Non-pigmented ciliary epithelial cell (primary cell): ENCODE measurements around the gene MRPL50.

Experiments used
- DNase-seq: peaks from one replicate; pipeline ENCODE4 v3.0.0-alpha.2; 2010; ENCODE audit warnings: low read depth

The MRPL50 gene

DNA sequence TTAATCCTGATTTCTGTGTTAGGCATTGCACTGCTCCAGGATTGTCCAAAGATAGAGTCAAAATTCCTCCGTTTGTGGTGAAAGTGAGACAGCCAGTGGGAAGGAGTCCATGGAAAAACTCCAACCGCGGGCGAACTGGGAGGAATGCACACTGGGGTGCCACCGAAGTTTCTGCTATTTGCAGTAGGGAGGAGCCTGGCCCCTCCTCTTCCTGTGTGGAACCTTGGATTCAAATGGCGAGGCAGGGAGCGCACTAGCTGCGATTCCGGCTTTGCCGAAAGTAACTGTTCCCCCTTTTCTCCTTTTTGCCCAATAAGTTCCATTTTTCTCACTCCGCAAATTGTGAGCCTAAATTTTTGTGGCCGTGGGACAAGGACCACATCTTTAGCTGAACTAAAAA lies 22.9 kb downstream of the MRPL50 start:
- DNase-seq = no peak

GRCh38 chr9:101372327-101373118 lies 25.9 kb downstream of the MRPL50 start:
- no peak for DNase-seq

GRCh38 chr9:101371813-101372212 lies 26.6 kb downstream of the MRPL50 start:
- no peak for DNase-seq

DNA sequence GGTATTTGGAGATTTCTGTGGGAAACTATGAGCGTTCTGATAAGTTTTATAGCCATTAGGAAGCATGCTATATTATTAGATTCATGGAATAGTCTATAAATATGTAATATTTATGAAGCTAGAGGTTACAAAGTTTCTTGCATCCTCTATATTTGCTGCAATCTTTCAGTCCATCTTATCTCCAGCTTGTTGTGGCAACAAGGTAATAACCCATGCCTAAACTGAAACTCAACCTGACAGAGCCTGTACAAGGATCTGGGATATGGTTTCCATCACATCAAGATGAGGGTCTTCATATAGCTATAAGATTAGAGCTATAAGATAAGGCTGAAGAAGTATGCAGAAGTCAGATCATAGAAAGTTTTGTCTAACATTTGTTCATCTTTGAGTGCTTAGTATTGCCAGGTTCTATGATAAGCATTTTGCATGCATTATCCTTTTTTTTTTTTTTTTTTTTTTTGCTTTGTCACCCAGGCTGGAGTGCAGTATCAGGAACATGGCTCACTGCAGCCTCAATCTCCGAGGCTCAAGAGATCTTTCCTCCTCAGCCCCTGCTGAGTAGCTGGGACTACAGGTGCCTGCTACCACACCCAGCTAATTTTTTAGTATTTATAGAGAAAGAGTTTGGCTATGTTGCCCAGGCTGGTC lies 28.4 kb downstream of the MRPL50 start:
- DNase-seq = no peak

- DNase-seq = no peak
These were observed 29.1 kb downstream of the MRPL50 start for GRCh38 chr9:101369286-101369685.

DNA sequence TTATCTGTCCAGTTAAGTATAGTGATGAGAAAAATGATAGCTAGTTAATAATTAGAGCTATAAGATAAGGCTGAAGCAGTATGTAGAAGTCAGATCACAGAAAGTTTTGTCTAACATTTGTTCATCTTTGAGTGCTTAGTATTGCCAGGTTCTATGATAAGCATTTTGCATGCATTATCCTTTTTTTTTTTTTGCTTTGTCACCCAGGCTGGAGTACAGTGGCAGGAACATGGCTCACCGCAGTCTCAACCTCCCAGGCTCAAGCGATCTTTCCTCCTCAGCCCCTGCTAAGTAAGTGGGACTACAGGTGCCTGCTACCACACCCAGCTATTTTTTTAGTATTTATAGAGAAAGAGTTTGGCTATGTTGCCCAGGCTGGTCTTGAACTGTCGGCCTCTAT lies 31.1 kb downstream of the MRPL50 start:
- DNase-seq = no peak

DNA sequence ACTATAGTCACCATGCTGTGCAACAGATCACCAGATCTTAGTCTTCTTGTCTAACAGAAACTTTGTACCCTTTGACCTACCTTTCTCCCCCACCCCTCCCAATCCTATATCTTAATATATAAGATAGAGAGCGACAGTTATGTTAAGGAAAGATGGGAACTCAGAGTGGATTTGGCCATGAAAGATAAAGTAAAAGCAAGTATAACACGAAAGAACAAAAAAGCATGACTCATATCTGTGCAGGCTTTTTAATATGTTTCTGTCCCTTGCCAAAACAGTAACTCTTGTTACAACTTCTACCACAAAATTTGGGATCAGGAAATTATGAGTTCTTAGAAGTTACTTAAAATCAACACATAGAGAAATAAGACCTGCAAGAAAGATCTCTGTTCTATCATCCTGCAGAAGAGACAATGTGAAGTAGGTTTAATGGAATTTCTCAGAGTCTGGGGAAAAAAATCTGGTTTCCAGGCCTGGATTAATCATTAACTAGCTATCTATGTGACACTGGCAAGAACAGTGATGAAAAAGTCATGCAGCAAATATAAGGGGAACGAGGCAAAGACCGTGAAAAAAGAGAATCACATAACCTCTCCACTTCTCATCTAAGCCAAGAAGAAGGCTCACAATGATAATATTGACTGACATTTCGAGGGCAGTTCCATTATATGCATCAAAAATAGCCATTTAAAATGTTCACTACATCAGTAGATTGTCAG lies 32.2 kb downstream of the MRPL50 start:
- no peak for DNase-seq

DNA sequence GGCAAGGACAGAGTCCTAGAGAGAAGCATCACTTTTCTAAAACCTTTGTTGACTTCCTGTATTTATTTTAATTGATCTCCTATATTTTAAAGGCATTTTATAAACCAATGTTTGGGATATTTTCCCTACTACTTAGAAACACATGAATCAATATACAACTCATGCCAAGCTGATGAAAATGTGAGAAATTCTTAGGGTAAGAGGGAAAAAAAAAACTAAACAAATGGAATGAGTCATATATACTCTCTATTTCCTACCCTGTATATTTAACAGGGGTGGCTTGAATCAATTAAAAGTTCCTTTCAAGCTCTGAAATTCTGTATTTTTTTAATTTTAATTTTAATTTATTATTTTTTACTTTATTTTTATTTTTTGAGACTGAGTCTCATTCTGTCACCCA lies 33.2 kb downstream of the MRPL50 start:
- DNase-seq = no peak

DNA sequence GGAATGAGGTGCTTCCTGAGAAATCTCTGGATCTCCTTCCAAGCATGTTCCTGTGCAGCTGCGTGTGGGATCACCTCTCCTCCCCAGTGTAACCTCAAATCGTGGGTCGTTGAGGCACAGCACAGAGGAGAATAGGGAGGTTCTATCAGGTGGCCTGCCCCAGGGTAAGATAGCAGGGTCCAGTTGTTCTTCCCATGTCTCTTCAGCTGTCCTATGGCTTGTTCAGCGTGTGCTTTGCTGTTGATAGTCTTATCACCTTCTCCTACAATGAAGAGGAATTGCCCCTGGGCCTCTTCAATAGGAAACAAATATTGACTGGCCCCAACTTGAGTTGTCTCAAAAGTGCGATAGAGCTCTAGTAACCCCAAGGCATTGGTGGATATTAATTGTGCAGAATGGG lies 36.0 kb downstream of the MRPL50 start:
- DNase-seq = no peak

GRCh38 chr9:101360647-101361046 lies 37.8 kb downstream of the MRPL50 start:
- DNase-seq = no peak

GRCh38 chr9:101359679-101360078 lies 38.7 kb downstream of the MRPL50 start:
- no peak for DNase-seq

- no peak for DNase-seq
These were observed 41.8 kb downstream of the MRPL50 start for GRCh38 chr9:101356619-101357018.

- DNase-seq = no peak
These were observed 43.4 kb downstream of the MRPL50 start for GRCh38 chr9:101354765-101355708.

DNA sequence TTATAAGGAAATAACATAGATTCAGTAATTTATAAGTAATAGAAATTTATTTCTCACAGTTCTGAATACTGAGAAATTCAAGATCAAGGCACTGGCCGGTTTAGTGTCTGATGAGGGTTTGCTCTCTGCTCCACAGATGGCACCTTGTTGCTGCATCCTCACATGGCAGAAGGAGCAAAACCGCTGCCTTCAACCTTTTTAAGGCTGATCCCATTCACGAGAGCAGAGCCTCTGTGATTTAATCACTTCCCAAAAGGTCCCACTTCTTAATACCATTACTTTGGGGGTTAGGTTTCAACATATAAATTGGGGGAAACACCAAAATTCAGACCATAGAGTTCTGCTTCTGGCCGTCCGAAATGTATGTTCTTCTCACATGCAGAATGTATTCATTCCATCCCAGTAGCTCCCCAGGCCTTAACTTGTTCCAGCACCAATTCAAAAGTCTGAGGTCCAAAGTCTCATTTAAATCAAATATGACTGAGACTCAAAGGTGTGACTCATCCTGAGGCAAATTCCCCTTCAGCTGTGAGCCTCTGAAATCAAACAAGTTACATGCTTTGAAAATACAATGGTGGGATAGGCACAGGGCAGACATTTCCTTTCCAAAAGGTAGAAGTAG lies 44.2 kb downstream of the MRPL50 start:
- no peak for DNase-seq

DNA sequence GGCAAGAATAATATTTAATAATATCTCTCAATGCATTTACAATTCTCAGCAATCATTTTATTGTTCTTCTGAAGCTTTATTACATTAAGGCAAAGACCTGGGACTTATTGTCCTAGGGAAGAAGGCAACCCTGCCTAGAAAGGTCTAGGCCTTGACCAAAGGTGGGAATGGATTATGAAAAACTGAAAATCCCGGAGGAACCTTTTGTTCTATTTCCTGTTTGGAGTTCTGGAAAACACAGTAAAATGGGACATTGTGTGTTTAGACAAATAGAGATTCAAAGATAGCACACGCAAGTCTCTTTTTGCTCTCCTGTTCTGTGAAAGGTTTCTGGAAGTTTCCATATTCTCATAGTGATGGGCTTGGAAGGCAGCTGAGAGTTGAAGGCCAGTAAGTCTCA lies 44.7 kb downstream of the MRPL50 start:
- DNase-seq = no peak

DNA sequence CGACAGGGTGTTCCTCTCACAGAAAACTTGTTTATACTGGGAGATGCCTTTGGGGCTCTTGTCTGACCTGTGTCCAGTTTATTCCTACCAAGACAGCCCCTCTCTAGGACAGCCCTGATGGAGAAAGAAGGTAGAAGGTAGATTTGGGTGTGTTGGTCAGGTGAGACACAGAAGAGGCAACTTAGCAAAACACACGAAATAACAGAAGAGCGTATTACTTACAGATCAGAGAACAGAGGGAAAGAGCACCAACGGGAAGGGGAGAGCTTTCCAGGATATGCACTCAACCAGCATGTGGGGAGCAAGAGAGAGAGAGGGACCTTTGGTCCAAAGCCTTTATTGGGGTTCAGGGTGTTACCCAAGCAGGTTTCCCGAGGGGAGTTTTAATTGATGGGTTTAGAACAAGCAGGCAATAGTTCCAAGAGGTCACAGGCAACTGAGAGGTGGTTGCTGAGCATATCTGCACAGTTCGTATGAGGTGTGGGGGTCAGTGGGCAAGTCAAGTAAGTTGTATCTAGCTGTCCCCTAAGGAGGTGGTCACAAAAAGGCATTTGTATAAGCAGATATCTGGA lies 45.4 kb downstream of the MRPL50 start:
- no peak for DNase-seq

DNA sequence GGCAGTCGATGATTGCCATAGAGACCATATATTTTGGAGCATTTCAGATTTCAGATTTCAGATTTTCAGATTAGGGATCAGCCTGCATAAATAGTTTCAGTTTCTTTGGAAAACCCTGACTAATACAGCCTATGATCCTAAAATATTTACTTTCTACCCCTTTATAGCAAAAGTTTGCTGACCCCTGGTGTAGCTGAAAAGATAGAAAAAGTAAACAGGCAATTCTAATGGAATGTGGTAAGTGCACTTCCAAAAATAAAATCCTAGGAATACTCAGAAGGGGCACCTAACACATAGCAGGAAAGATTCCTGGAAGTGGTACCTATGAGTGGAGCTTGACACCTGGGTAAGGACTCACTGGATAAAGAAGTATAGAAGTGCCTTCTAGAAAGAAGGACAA lies 48.1 kb downstream of the MRPL50 start:
- DNase-seq = no peak

GRCh38 chr9:101342595-101342994 lies 55.8 kb downstream of the MRPL50 start:
- DNase-seq = no peak

DNA sequence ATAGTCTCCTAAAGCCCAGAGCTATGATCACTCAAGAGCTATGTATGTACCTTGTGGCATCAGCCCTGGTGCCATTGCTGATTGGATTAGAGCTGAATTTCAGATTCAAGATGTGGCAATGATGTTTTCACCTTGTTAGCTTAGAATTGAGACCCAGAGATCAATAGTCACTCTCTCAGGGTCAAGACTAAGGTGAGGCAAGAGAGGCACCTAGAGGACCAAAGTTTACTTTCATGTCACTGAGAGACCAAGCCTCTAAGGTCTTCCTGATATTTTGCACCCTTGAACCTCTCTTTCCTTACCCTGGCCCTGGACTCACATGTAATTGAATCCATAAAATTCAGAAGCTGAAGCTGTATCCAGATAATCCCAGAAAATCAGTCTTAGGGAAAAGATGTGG lies 56.5 kb downstream of the MRPL50 start:
- DNase-seq = no peak
